Erythroblast (primary cell): ENCODE data around the gene FAM20C.

Experiments used
- GATA1 ChIP-seq: IDR thresholded peaks from 2 replicates; pipeline ENCODE4 v1.6.1; 2011; ENCODE audit warnings: low read depth, mild to moderate bottlenecking, control low read depth, low read length, moderate library complexity
- POLR2A ChIP-seq: IDR thresholded peaks from 2 replicates; pipeline ENCODE4 v1.6.1; 2011; ENCODE audit warnings: mild to moderate bottlenecking, low read length

DNA sequence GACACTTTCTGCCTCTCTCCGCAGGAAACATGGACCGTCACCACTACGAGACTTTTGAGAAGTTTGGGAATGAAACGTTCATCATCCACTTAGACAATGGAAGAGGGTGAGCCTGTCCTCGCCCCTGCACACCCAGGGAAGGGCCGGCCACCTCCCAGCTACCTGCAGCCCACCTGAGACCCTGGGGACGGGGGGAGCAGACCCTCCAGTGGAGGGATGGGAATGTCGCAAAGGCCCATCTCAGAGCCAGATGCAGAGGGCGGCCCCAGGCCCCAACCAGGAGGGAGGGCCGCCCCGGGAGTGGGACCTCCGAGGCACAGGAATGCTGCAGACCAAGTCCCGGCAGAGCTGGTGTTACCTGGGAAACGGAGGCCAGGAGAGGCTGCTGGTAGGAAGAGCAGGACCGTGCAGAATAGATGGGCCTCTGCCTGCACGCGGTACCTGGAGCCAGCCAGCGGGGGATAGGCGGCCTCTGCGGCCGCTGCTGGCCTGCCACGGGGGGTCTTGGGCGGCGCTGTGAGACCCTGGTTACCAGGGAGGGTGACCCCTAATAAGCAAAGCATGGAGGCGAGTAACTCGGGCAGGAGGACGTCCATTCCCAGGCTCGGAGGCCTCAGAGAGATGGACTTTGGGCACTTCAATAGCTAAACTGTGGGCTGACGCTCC lies 64.7 kb downstream of the FAM20C start:
- TF ChIP-seq POLR2A, result no peak
- TF ChIP-seq GATA1, result no peak
